GM19238 (cell line): ENCODE measurements around the gene DCN.

Experiments used
- DNase-seq: peaks from one replicate; pipeline ENCODE4 v3.0.0; 2011; ENCODE audit warnings: low spot score; ENCODE audit not compliant: insufficient read length

Gene DCN

GRCh38 chr12:91104812-91105466 lies 77.7 kb downstream of the DCN start:
- DNase-seq, result no peak

DNA sequence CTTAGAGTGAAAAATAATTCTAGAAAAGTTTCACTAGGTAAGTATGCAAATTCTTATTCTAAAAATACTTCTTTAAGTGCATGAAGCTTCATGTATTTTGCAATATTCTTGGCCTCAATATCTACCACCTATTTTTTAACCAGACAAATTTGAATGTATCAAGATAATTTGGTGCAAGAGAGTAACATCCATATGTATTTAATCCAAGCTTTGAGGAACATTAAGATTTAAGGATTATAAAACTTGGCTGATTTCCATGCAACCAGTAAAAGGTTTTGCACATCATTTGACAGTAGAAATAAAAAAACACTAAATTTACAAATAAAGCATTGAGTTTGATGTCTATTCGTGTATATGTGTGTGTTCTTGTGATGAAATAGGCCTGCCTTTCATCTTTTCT lies 79.0 kb downstream of the DCN start:
- DNase-seq, result no peak

GRCh38 chr12:91103101-91103500 lies 79.5 kb downstream of the DCN start:
- no peak for DNase-seq

GRCh38 chr12:91100906-91101305 lies 81.7 kb downstream of the DCN start:
- no peak for DNase-seq

GRCh38 chr12:91099836-91100235 lies 82.8 kb downstream of the DCN start:
- DNase-seq, result no peak

GRCh38 chr12:91099341-91099740 lies 83.3 kb downstream of the DCN start:
- no peak for DNase-seq

DNA sequence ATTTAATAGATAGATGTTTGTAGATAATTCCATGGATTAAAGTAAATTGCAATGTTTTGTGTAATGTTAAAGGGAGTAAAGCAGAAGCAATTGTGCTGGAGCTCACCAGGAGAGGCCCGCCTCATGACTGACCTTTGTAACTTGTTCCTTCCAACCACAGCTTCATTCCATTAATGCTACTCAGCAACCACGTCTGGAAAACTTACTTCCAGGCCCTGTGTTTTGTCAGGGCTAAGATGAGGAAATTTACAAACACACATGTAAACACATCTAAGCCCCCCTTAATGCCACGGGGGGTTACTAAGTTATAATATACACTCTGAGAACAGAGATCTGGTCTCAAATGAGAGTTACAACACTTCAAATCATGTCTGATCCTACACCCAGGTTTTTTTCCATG lies 83.7 kb downstream of the DCN start:
- DNase-seq, result no peak

- no peak for DNase-seq
Measured at GRCh38 chr12:91098461-91098860, 84.2 kb downstream of the DCN start.

DNA sequence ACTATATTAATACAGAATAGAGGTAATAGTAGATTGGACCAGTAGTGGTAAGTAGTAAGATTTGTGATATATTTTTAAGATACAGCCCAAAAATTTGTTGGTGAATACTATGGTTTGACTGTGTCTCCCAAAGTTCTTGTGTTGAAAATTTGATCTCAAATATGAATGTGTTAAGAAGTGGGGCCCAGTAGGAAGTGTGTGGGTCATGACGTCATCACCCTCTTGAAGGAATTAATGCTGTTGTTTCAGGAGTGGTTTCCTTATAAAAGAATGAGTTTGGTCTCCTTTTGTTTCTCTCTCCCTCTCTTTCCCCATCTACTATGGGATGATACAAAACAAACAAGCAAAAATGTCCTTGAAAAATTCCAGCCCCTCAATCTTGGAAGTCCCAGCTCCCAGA lies 87.7 kb downstream of the DCN start:
- DNase-seq, result no peak

DNA sequence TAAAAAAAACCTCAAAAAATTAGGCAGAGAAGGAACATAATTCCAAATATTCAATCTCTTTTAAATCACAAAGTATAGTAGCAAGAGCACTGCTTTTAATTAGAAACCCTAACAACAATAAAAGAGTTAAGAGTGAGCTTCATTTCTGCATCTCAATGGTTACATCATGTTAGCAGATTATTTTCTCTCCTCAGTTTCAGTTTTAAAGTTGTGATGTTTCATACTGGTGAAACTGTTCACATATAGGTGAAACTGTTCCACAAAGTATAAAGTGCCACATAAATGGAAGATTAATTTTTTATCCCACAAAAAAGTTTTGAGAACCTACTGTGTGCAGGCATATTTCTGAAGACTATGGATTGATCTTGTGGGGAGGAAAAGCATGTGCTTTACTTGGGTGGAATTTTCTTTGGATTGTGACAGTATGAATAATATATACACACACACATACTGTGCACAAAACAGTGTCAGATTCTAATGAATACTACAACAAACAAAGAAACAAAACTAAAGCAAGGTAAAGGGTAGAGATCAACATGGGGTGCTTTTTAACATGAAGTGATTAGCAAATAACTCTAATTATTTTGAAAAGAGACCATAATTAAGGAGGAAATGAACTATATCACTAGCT lies 88.5 kb downstream of the DCN start:
- no peak for DNase-seq

DNA sequence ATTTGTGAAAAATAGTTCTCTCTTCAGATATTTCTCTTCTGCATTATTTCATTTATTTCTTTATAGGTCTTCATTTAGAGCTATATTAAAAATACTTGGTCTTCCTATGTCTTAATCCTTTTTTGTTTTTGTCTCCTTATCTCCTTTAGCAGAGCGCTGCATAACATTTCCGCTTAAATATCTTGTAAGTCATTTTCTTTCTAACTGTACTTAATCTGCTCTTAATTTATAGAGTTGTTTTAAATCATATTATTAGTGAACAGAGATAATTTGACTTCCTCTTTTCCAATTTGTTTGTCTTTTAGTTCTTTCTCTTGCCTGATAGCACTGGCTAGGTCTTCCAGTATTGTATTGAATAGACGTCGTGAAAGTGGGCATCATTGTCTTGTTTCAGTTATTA lies 89.3 kb downstream of the DCN start:
- DNase-seq, result no peak

DNA sequence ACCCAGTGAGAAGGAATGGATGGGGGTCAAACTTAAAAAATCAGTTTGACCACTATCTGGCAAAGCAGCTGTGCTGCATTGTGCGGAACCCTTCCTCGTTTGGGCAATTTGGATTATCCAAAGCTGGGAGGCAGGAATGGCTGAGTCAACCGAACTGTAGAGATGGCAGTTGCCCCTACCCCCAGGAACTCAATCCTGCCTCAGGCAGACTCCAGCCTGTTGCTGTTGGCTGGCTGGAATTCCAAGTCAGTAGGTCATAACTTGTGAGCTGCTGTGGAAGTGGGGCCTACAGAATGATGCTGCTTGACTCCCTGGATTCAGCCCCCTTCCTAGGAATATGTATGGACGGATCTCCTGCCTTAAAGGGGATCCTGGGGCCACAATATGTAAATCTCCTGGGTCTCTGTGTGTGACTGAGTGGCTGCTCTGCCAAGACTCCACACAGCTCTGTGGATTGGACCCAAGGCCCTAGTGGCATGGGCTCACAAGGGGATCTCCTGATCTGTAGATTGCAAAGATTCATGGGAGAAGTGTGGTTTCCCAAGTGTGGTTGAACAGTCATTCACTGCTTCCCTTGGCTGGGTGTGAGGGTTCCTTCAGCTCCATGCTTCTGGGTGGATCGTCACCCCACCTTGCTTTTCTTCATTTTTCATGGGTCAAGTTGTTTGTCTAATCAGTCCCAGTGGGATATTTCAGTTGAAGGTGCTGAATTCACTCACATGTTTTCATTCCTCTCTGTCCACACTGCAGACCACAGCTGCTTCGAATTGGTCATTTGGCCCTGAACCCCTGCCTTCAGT lies 90.5 kb downstream of the DCN start:
- DNase-seq, result no peak
